Prostate gland (tissue), 2 donors: Measurements from ENCODE around the gene TRIM14. TPM values are rescaled to one million over a fixed set of nuclear protein-coding genes. Genes with fewer than 3 reads are reported as not detected.
"Not testable (repeated sequence)": the region's sequence is repeated elsewhere in the genome, so short reads cannot be mapped to it uniquely, and the experiment has no call there.

Source experiments
- DNase-seq: peaks from one replicate; pipeline ENCODE4 v3.0.0-alpha.2; 2019; ENCODE audit warnings: low spot score
- H3K27ac ChIP-seq, 2 donors: fragments of 200-600 bp; sonication (generic); 2 replicates each; pipeline ENCODE4 v1.5.1; 2017 to 2019
- H3K27me3 ChIP-seq: fragments of 200-600 bp; sonication (generic); replicated peaks from 2 replicates; pipeline ENCODE4 v1.5.1; 2019; ENCODE audit not compliant: insufficient read depth
- H3K36me3 ChIP-seq, 2 donors: fragments of 200-600 bp; sonication (generic); 1 replicate in 1 of 2; 2 replicates in 1 of 2; pipeline versions ENCODE4 v1.5.1 to v1.8.1; 2017 to 2019
- H3K4me1 ChIP-seq: fragments of 200-600 bp; sonication (generic); replicated peaks from 2 replicates; pipeline ENCODE4 v1.5.1; 2019
- H3K4me3 ChIP-seq, 2 donors: fragments of 200-600 bp; sonication (generic); 2 replicates each; pipeline ENCODE4 v1.5.1; 2017 to 2019
- H3K9me3 ChIP-seq: fragments of 200-600 bp; sonication (generic); 2 replicates; pipeline ENCODE4 v1.5.1; 2017
- POLR2A ChIP-seq: fragments of 450-650 bp; IDR thresholded peaks from one replicate; pipeline ENCODE4 v1.6.1; 2016; ENCODE audit warnings: antibody characterized with exemption, mild to moderate bottlenecking
- POLR2AphosphoS5 ChIP-seq: sonication (generic); formaldehyde crosslinking; IDR thresholded peaks from one replicate; pipeline ENCODE4 v1.6.1; 2017; ENCODE audit warnings: antibody characterized with exemption
- WGBS: methylation state at CpG from one replicate; pipeline ENCODE4 v1.1.5; 2018; 5-methylcytosine and 5-hydroxymethylcytosine counted together
- intact Hi-C: fragments of 100-400 bp; cut with DNase I; formaldehyde crosslinking; loops from one replicate; pipeline ENCODE4 v1.14.2; 2022
- total RNA-seq, 2 donors: library from RNA; depleted of rRNA; stranded (reverse); fragments of >200 nt; gene quantifications; one replicate each; pipeline ENCODE4 v1.1.0, GENCODE V29; 2016
- TF ChIP-seq, protein P1 (sequence below), 4 experiments: fragments of 200-600 bp in 2 of 4; fragments of 450-650 bp in 2 of 4; sonication (generic) in 2 of 4; IDR thresholded peaks; 1 replicate in 3 of 4; 2 replicates in 1 of 4; pipeline ENCODE4 v1.5.1; 2016 to 2019; ENCODE audit warnings: antibody characterized with exemption in 4 of 4, mild to moderate bottlenecking in 2 of 4, moderate library complexity in 2 of 4

TRIM14 gene
- total RNA-seq, 2 donors from 2014 or later: 23.4 to 24.3 TPM

DNA sequence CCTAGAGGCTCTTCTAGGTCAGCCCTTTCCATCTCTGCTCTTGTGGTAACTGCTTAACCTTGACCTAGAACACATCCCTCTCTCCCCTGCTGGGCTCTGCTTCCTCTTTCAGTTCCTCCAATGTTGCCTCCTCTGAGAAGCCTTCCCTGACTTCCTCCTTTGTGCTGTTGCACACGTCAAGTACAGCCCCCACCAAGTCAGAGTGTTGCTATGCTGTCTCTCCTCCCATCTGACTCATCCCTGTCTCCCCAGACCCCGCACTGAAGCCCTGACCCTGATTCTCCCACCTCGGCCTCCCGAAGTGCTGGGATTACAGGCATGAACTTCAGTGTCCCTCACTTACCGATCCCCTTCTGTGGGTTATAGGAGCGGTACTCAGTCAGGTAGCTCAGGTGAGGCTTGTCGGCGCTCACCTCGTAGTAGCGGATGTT lies 10.4 kb upstream of the TRIM14 start:
- no peak overlapping the region for H3K27ac ChIP-seq
- no peak for DNase-seq
- no peak overlapping the region for H3K4me3 ChIP-seq
- WGBS: 90% methylated on average over 10 of the region's 10 CpGs
- TF ChIP-seq, protein P1, sequence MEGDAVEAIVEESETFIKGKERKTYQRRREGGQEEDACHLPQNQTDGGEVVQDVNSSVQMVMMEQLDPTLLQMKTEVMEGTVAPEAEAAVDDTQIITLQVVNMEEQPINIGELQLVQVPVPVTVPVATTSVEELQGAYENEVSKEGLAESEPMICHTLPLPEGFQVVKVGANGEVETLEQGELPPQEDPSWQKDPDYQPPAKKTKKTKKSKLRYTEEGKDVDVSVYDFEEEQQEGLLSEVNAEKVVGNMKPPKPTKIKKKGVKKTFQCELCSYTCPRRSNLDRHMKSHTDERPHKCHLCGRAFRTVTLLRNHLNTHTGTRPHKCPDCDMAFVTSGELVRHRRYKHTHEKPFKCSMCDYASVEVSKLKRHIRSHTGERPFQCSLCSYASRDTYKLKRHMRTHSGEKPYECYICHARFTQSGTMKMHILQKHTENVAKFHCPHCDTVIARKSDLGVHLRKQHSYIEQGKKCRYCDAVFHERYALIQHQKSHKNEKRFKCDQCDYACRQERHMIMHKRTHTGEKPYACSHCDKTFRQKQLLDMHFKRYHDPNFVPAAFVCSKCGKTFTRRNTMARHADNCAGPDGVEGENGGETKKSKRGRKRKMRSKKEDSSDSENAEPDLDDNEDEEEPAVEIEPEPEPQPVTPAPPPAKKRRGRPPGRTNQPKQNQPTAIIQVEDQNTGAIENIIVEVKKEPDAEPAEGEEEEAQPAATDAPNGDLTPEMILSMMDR (IDR thresholded peaks at IDR 0.05): no peak
- TF ChIP-seq POLR2A (no peak), POLR2AphosphoS5 (no peak)
- intact Hi-C loops: no loop called here
- H3K4me1 ChIP-seq: no peaks in the 10 kb centered on the region
- H3K9me3 ChIP-seq: no peaks in the 10 kb centered on the region
- no peaks in the 10 kb centered on the region for H3K27me3 ChIP-seq
- peaks cover 0 to 3% of the 10 kb centered on the region in 2 donors for H3K36me3 ChIP-seq

DNA sequence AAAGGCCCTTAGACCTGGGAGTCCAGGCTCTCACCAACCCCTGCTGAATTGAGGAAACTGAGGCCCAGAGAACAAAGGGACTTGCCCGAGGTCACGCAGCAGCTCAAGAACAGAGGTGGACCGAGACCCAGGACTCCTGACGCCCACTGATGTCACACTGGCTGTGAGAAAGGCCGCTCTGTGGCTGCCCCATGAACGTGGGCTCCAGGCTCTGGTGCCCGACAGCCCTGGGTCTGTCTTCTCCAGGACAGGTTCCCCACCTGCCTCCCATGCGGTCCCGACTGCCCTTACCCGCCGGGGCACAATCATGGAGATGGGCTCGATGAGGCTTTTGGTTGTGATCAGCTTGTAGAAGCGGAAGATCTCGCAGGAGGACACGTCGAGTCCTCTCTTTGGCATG lies 9.3 kb upstream of the TRIM14 start:
- no peaks in the 10 kb centered on the region for H3K27me3 ChIP-seq
- 94% methylated on average over 16 of the region's 16 CpGs for WGBS
- TF ChIP-seq, protein P1 (IDR thresholded peaks at IDR 0.05): no peak
- TF ChIP-seq POLR2AphosphoS5: no peak
- no peak for TF ChIP-seq POLR2A
- H3K27ac ChIP-seq: no peak overlapping the region
- H3K4me3 ChIP-seq: no peak overlapping the region
- no peak for DNase-seq
- H3K4me1 ChIP-seq: no peaks in the 10 kb centered on the region
- no peaks in the 10 kb centered on the region for H3K9me3 ChIP-seq
- H3K36me3 ChIP-seq: peaks cover 0 to 3% of the 10 kb centered on the region in 2 donors
- intact Hi-C loops: no loop called here

DNA sequence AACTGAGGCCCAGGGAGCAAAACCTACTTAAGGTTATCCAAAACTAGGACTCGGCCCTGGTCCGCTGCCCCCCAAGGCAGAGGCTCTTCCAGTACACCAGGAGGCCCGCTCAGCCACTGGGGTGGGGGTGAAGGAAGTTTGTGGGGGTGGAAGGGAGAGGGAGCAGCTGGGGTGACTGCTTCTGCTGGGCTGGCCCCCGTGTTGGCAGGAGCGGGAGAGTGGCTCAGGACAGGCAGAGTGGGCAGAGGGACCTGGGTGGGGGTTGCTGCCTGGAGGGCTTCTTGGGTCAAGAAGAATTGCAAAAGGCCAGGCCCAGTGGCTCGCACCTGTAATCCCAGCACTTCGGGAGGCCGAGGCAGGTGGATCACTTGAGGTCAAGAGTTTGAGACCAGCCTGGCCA lies 8.2 kb upstream of the TRIM14 start:
- Histone ChIP-seq H3K4me3 (no peak overlapping the region), H3K36me3 (peaks cover 0 to 3% of the 10 kb centered on the region in 2 donors), H3K9me3 (no peaks in the 10 kb centered on the region), H3K4me1 (no peaks in the 10 kb centered on the region), H3K27ac (no peak overlapping the region), H3K27me3 (no peaks in the 10 kb centered on the region)
- intact Hi-C loops: no loop called here
- DNase-seq: no peak
- 95% methylated on average over 8 of the region's 8 CpGs for WGBS
- no peak for TF ChIP-seq POLR2AphosphoS5
- TF ChIP-seq, protein P1 (IDR thresholded peaks at IDR 0.05): no peak
- no peak for TF ChIP-seq POLR2A

DNA sequence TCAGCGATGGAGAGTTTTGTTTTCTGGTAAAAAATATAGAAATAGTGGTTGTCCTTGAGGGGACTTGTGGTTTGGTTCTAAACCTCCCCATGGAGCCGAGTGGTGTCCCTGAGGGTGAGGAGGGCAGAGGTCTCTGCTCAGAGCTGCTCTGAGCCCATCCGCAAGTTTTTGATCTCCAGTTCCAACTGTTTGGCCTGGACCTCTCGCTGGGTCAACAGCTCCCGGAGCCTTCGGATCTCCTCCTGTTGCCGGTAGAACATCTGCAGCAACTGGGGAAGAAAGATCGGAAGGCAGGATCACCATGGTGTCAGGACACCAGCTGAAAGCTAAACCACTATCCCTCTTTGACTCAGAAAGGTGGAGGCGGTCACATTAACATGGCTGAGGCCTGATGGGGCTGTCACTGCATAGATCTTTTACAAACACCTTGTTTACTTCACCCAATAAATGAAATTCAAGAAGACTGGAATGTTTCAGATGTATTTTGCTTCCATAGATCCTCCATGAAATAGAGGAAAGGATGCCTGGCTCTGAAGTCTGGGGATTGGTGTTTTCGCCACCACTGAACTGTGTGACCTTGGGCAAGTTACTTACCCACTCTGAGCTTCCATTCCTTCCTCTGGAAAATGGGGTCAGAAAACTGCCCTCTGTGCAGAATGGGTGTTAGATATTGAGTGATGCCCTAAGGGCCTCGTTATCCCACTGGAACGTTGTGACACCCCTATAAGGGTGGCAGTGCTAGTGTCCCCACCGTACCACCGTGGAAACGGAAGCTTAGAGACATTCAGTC lies 5.8 kb upstream of the TRIM14 start:
- Histone ChIP-seq H3K27me3 (no peaks in the 10 kb centered on the region), H3K4me3 (no peak overlapping the region), H3K36me3 (peaks cover 0 to 3% of the 10 kb centered on the region in 2 donors), H3K27ac (no peak overlapping the region), H3K4me1 (peaks cover 7% of the 10 kb centered on the region), H3K9me3 (no peaks in the 10 kb centered on the region)
- 97% methylated on average over 15 of the region's 15 CpGs for WGBS
- TF ChIP-seq POLR2A: no peak
- TF ChIP-seq, protein P1 (IDR thresholded peaks at IDR 0.05): no peak
- no peak for TF ChIP-seq POLR2AphosphoS5
- intact Hi-C loops: no loop called here
- no peak for DNase-seq

DNA sequence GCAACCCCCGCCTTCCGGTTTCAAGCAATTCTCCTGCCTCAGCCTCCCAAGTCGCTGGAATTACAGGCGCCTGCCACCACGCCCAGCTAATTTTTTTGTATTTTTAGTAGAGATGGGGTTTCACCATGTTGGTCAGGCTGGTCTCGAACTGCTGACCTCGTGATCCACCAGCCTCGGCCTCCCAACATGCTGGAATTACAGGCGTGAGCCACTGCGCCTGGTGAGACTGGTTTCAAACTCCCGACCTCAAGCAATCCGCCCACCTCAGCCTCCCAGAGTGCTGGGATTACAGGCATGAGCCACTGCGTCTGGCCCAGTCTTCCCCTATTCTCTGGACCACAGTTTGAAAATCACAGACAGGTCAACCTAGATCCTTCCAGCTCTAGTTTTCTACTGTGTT lies 5.1 kb upstream of the TRIM14 start:
- H3K9me3 ChIP-seq, H3K4me1 ChIP-seq, DNase-seq, H3K36me3 ChIP-seq, H3K4me3 ChIP-seq, H3K27me3 ChIP-seq, H3K27ac ChIP-seq, intact Hi-C loops: not testable (repeated sequence)
- 95% methylated on average over 13 of the region's 13 CpGs for WGBS
